IMR-90 (cell line): ENCODE measurements around the gene RGS12. TPM values are rescaled to one million over a fixed set of nuclear protein-coding genes. Genes with fewer than 3 reads are reported as not detected.
"Not testable (repeated sequence)": the region's sequence is repeated elsewhere in the genome, so short reads cannot be mapped to it uniquely, and the experiment has no call there.

ENCODE experiments used
- ATAC-seq: fragments of 200-7000 bp; cut with Tn5 transposase; 2 replicates; pipeline ENCODE4 v1.9.1; 2020; ENCODE audit warnings: low read depth, mild to moderate bottlenecking, moderate library complexity
- BruUV-seq: library from RNA; stranded (reverse); fragments of 400-500 nt; replicated peaks from 2 replicates; lab custom pipeline; 2021; lab: Mats Ljungman, UMichigan
- CTCF ChIA-PET: fragments of 300-600 bp; formaldehyde crosslinking; extraction: SDS; loops from one replicate; lab custom pipeline; 2021; ENCODE audit warnings: antibody characterized with exemption; lab: Yijun Ruan, JAX
- POLR2A ChIA-PET: fragments of 300-600 bp; sonication (Branson Sonifier 250); formaldehyde crosslinking; loops from one replicate; lab custom pipeline; 2022; ENCODE audit warnings: antibody characterized with exemption; ENCODE audit not compliant: unreplicated experiment; lab: Charles Lee
- DNase-seq: peaks from one replicate; pipeline ENCODE4 v3.0.0; 2013
- H2AFZ ChIP-seq: replicated peaks from 2 replicates; pipeline ENCODE3; 2013; ENCODE audit warnings: low read length, mild to moderate bottlenecking; ENCODE audit not compliant: poor library complexity
- H2AK5ac ChIP-seq: 2 replicates; pipeline ENCODE4 v1.6.1; 2013; ENCODE audit warnings: low read depth, low read length, inconsistent platforms
- H2AK9ac ChIP-seq: replicated peaks from 2 replicates; pipeline ENCODE3; 2013; ENCODE audit warnings: mild to moderate bottlenecking, low read depth, low read length, moderate library complexity; ENCODE audit not compliant: poor library complexity
- H2BK120ac ChIP-seq: 2 replicates; pipeline ENCODE4 v1.6.1; 2013; ENCODE audit warnings: low read depth, low read length, inconsistent platforms
- H2BK15ac ChIP-seq: 3 replicates; pipeline ENCODE4 v1.6.1; 2013; ENCODE audit warnings: low read depth, low read length, inconsistent platforms
- H2BK20ac ChIP-seq: 2 replicates; pipeline ENCODE4 v1.6.1; 2013; ENCODE audit warnings: low read depth, mild to moderate bottlenecking, inconsistent platforms, low read length, moderate library complexity
- H2BK5ac ChIP-seq: 2 replicates; pipeline ENCODE4 v1.6.1; 2013; ENCODE audit warnings: mild to moderate bottlenecking, low read depth, low read length, inconsistent platforms; ENCODE audit not compliant: poor library complexity, severe bottlenecking
- H3K14ac ChIP-seq: replicated peaks from 2 replicates; pipeline ENCODE4 v1.6.1; 2013; ENCODE audit warnings: low read depth, low read length, inconsistent platforms
- H3K18ac ChIP-seq: 2 replicates; pipeline ENCODE4 v1.6.1; 2013; ENCODE audit warnings: low read depth, low read length, control low read depth
- H3K23ac ChIP-seq: 2 replicates; pipeline ENCODE4 v1.6.1; 2013; ENCODE audit warnings: low read depth, low read length, inconsistent platforms
- H3K27ac ChIP-seq: 2 replicates; pipeline ENCODE4 v1.5.1; 2013; ENCODE audit warnings: mild to moderate bottlenecking, control low read depth, low read length; ENCODE audit not compliant: insufficient read depth
- H3K27me3 ChIP-seq: 2 replicates; pipeline ENCODE4 v1.6.1; 2013; ENCODE audit warnings: low read length; ENCODE audit not compliant: control insufficient read depth, insufficient read depth
- H3K36me3 ChIP-seq: 2 replicates; pipeline ENCODE4 v1.6.1; 2013; ENCODE audit warnings: low read length, mixed read lengths; ENCODE audit not compliant: control insufficient read depth, insufficient read depth
- H3K4ac ChIP-seq: 2 replicates; pipeline ENCODE4 v1.6.1; 2013; ENCODE audit warnings: low read depth, low read length, inconsistent platforms
- H3K4me1 ChIP-seq: 2 replicates; pipeline ENCODE4 v1.6.1; 2013; ENCODE audit warnings: low read length, mixed read lengths; ENCODE audit not compliant: control insufficient read depth, insufficient read depth
- H3K4me2 ChIP-seq: 2 replicates; pipeline ENCODE4 v1.6.1; 2013; ENCODE audit warnings: low read depth, mild to moderate bottlenecking, control low read depth, low read length, moderate library complexity
- H3K4me3 ChIP-seq: 2 replicates; pipeline ENCODE4 v1.5.1; 2013; ENCODE audit warnings: low read depth, mild to moderate bottlenecking, control low read depth, low read length, moderate library complexity; ENCODE audit not compliant: insufficient read depth
- H3K56ac ChIP-seq: 2 replicates; pipeline ENCODE4 v1.6.1; 2013; ENCODE audit warnings: low read length, inconsistent platforms; ENCODE audit not compliant: insufficient read depth; ENCODE audit errors: extremely low read depth
- H3K79me1 ChIP-seq, 2 experiments: 2 replicates each; pipeline ENCODE4 v1.6.1; 2013; ENCODE audit warnings: low read length in 2 of 2, inconsistent platforms in 1 of 2, low read depth in 1 of 2
- H3K9ac ChIP-seq: 2 replicates; pipeline ENCODE4 v1.6.1; 2013; ENCODE audit warnings: low read depth, low read length, control low read depth
- H3K9me1 ChIP-seq: 2 replicates; pipeline ENCODE4 v1.6.1; 2013; ENCODE audit warnings: low read length, inconsistent platforms; ENCODE audit not compliant: insufficient read depth
- H3K9me3 ChIP-seq: 2 replicates; pipeline ENCODE4 v1.6.1; 2013; ENCODE audit warnings: low read length; ENCODE audit not compliant: control insufficient read depth, insufficient read depth
- H4K20me1 ChIP-seq: 2 replicates; pipeline ENCODE4 v1.6.1; 2013; ENCODE audit warnings: low read length, inconsistent platforms; ENCODE audit not compliant: insufficient read depth
- H4K5ac ChIP-seq: 2 replicates; pipeline ENCODE4 v1.6.1; 2013; ENCODE audit warnings: mild to moderate bottlenecking, low read depth, low read length, control low read depth
- H4K8ac ChIP-seq, 2 experiments: 2 replicates each; pipeline ENCODE4 v1.6.1; 2013; ENCODE audit warnings: low read depth in 2 of 2, low read length in 2 of 2, control low read depth in 1 of 2, inconsistent platforms in 1 of 2
- H4K91ac ChIP-seq: 2 replicates; pipeline ENCODE4 v1.6.1; 2013; ENCODE audit warnings: low read depth, low read length, inconsistent platforms; ENCODE audit not compliant: insufficient read depth
- MAFK ChIP-seq: IDR thresholded peaks from 2 replicates; pipeline ENCODE4 v1.6.1; 2012; ENCODE audit warnings: low read depth, low read length, improper control_type of control experiment
- MAZ ChIP-seq: IDR thresholded peaks from 2 replicates; pipeline ENCODE4 v1.6.1; 2012; ENCODE audit warnings: low read depth, mild to moderate bottlenecking, low read length, improper control_type of control experiment, moderate library complexity, borderline replicate concordance
- NFE2L2 ChIP-seq: fragments of 150-350 bp; IDR thresholded peaks from 2 replicates; pipeline ENCODE4 v1.6.1; 2016; ENCODE audit warnings: low read depth, mild to moderate bottlenecking, low read length
- POLR2A ChIP-seq: IDR thresholded peaks from 2 replicates; pipeline ENCODE4 v1.6.1; 2012; ENCODE audit warnings: mild to moderate bottlenecking, low read depth, low read length
- RAD21 ChIP-seq: IDR thresholded peaks from 2 replicates; pipeline ENCODE4 v1.6.1; 2012; ENCODE audit warnings: low read length, improper control_type of control experiment
- SMC3 ChIP-seq: fragments of 150-350 bp; IDR thresholded peaks from 2 replicates; pipeline ENCODE4 v1.6.1; 2016; ENCODE audit warnings: low read depth, mild to moderate bottlenecking, antibody characterized with exemption, low read length, moderate library complexity
- WGBS, 2 experiments: methylation state at CpG; one replicate each; pipeline versions ENCODE4 v1.1.5 to v1.1.7; 2013; ENCODE audit warnings: missing lambda C conversion rate in 2 of 2; ENCODE audit not compliant: insufficient read length in 1 of 2; ENCODE audit errors: extremely low coverage in 2 of 2; 5-methylcytosine and 5-hydroxymethylcytosine counted together
- dilution Hi-C: fragments of 300-500 bp; cut with HindIII; formaldehyde crosslinking; loops from one replicate; pipeline ENCODE4 v1.14.3; 2018; ENCODE audit warnings: low sequenced_read_pairs; ENCODE audit not compliant: unreplicated experiment
- in situ Hi-C: fragments of 300-500 bp; cut with MboI; formaldehyde crosslinking; loops from 3 replicates; pipeline ENCODE4 v1.14.3; 2019; ENCODE audit warnings: low sequenced_read_pairs, inconsistent platforms, mixed read lengths
- intact Hi-C: fragments of 100-400 bp; cut with micrococcal nuclease; formaldehyde crosslinking; loops from 2 replicates; pipeline ENCODE4 v1.10.0; 2022
- polyA plus RNA-seq, 3 experiments: library from polyadenylated mRNA; depleted of rRNA; stranded (reverse); fragments of >200 nt; gene quantifications; 2 replicates each; pipeline ENCODE4 v1.2.3, GENCODE V29; 2012; ENCODE audit warnings: low replicate concordance in 1 of 3
- total RNA-seq: library from RNA; depleted of rRNA; stranded (reverse); fragments of >200 nt; gene quantifications from 2 replicates; pipeline ENCODE4 v1.2.3, GENCODE V29; 2012

Gene RGS12
- total and polyA plus RNA-seq, 2 of the 4 experiments (the other 2 are of a cell fraction): 11.8 to 12.0 TPM

DNA sequence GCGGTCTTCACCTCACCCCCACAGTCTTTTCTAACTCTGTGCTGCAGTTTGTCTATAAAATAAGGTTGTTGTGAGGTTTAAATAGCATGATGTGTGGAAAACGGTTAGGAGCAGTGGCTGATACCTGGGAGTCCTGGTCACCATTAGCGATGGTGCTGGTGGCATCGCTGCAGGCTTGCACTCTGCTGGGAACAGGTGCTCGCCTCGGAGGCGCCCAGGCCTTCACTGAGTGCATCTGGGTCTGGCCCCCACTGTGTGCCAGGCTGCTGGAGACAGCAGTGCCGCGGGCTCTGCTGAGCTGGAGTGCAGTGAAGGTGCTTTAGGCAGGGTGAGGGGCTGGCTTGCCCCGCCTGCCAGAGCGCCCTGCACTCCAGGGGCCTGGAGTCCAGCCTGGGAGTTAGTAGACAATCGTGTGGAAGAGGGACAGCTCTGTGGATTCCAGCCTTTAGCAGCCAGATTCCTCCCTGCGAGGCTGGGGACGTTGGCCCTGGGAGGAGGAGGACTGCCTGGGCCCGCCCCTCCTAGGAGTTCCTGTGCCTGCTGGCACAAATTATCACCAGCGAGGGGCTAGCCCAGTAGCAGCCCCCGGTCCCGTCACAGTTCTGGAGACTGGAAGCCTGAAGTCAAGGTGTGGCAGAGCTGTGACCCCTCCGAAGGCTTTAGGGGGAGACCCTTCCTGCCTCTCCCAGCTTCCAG lies 7.3 kb downstream of the RGS12 start:
- no peak overlapping the region for H3K4me3 ChIP-seq
- H2AFZ ChIP-seq: no peak overlapping the region
- no peak overlapping the region for H3K9ac ChIP-seq
- H4K8ac ChIP-seq: no peak overlapping the region
- no peak overlapping the region for H4K91ac ChIP-seq
- intact Hi-C loops: no loop called here
- no peak overlapping the region for H3K56ac ChIP-seq
- no peak overlapping the region for H3K14ac ChIP-seq
- no peaks in the 10 kb centered on the region for H3K9me3 ChIP-seq
- H3K27me3 ChIP-seq: no peaks in the 10 kb centered on the region
- H3K27ac ChIP-seq: no peak overlapping the region
- ChIA-PET CTCF (no interaction called here), POLR2A (no interaction called here)
- H3K18ac ChIP-seq: no peak overlapping the region
- DNase-seq: no peak
- peaks cover 31 to 77% of the 10 kb centered on the region in 2 experiments for H3K79me1 ChIP-seq
- no peak overlapping the region for H2BK15ac ChIP-seq
- H4K20me1 ChIP-seq: peaks cover 52% of the 10 kb centered on the region
- WGBS, 2 experiments: 90% methylated on average over 6 of the region's 19 CpGs; no CpG with 5 or more reads in 1 of the 2 experiments
- H2AK5ac ChIP-seq: no peak overlapping the region
- in situ Hi-C loops: no loop called here
- H2AK9ac ChIP-seq: no peak overlapping the region
- H4K5ac ChIP-seq: no peak overlapping the region
- H3K4ac ChIP-seq: no peak overlapping the region
- H3K9me1 ChIP-seq: peaks cover 6% of the 10 kb centered on the region
- H2BK20ac ChIP-seq: no peak overlapping the region
- no TSS peak for BruUV-seq
- no peak overlapping the region for H3K4me2 ChIP-seq
- no peak overlapping the region for H2BK120ac ChIP-seq
- TF ChIP-seq RAD21 (no peak), SMC3 (no peak), POLR2A (no peak), NFE2L2 (no peak), MAFK (no peak), MAZ (no peak)
- no peak for ATAC-seq
- H3K23ac ChIP-seq: no peak overlapping the region
- dilution Hi-C loops: no loop called here
- H3K36me3 ChIP-seq: no peaks in the 10 kb centered on the region
- peaks cover 12% of the 10 kb centered on the region for H3K4me1 ChIP-seq
- H2BK5ac ChIP-seq: no peak overlapping the region

DNA sequence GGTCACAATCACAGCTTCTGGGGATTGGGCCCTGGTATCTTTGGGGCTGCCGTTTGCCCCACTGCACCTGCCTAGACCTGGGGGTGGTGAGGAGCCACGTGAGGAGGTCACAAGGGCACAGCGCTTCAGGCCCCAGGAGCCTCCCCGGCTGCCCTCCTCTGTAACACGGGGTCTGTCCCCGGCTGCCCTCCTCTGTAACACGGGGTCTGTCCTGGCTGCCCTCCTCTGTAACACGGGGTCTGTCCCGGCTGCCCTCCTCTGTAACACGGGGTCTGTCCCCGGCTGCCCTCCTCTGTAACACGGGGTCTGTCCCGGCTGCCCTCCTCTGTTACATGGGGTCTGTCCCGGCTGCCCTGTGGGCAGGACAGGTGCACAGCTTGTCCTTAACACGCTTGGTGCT lies 8.1 kb downstream of the RGS12 start:
- H3K23ac ChIP-seq, DNase-seq, CTCF ChIA-PET, H3K36me3 ChIP-seq, POLR2A ChIA-PET, H3K27me3 ChIP-seq, H2BK15ac ChIP-seq, BruUV-seq, H2AK9ac ChIP-seq, H3K27ac ChIP-seq, dilution Hi-C loops, in situ Hi-C loops, H3K4ac ChIP-seq, H3K14ac ChIP-seq, H3K18ac ChIP-seq, H3K9me3 ChIP-seq, H2BK120ac ChIP-seq, H4K5ac ChIP-seq, H2BK5ac ChIP-seq, ATAC-seq, H3K56ac ChIP-seq, H2AK5ac ChIP-seq, H3K4me3 ChIP-seq, intact Hi-C loops, H3K9ac ChIP-seq, H2BK20ac ChIP-seq, H2AFZ ChIP-seq, H3K4me2 ChIP-seq, H4K91ac ChIP-seq, H4K8ac ChIP-seq: not testable (repeated sequence)
- H3K4me1 ChIP-seq: peaks cover 18% of the 10 kb centered on the region
- peaks cover 31 to 79% of the 10 kb centered on the region in 2 experiments for H3K79me1 ChIP-seq
- peaks cover 57% of the 10 kb centered on the region for H4K20me1 ChIP-seq
- peaks cover 13% of the 10 kb centered on the region for H3K9me1 ChIP-seq
- 90% methylated on average over 2 of the region's 15 CpGs; no CpG with 5 or more reads in 1 of the 2 experiments for WGBS, 2 experiments
